Measurements from ENCODE around the gene ZIC2. TPM values are rescaled to one million over a fixed set of nuclear protein-coding genes. Genes with fewer than 3 reads are reported as not detected.
"Not testable (repeated sequence)": the region's sequence is repeated elsewhere in the genome, so short reads cannot be mapped to it uniquely, and the experiment has no call there.

ZIC2 gene
- total RNA-seq, 3 donors from 2014 or later (not counting 1 experiment from before 2014, with no cell fraction given), result not detected

DNA sequence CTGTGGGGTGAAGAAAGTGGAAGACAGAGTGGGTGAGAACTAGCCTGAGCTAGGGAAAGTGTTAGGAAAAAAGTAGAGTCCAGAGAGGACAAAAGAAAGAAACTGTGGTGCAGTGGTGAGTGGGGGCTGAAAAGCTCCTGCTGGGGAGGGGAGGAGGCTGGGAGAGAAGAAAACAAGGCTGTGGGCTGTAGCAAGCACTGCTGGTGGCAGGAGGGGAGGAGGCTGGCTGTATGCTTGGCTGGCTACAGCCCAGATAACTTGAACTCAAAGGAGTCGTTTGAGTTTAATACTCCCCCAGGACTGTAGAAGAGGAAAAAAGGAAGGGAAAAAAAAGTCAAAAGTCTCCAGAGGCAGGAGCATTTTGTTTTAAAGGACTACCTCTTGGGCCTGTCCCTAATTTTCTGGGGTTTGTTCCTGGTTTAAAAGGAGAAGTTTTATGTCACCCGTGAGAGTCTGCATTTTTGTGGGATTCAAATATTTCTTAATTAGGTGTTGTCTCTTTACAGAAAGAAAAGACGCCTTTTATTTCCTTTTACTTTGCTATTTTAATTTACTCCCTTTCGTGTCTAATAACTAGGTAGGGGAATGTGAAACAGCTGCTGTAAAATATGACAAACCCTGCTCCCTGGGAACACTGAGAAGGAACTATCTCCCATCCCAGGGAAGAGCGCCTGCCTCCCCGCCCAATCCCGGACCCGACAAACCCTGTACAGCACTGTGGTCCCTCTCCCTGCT is 31.7 kb upstream of the ZIC2 start:
- DNase-seq (no peak), ATAC-seq (no peak)
- Mint-ChIP-seq H3K36me3 (no peaks in the 10 kb centered on the region), H3K27ac (no peak overlapping the region), H3K4me1 (no peaks in the 10 kb centered on the region), H3K9me3 (no peaks in the 10 kb centered on the region), H3K27me3 (ENCODE audit: low read depth in 2 of 2) (peaks cover 45 to 80% of the 10 kb centered on the region in 2 donors), H3K4me3 (no peak overlapping the region)
- intact Hi-C loops (cut with micrococcal nuclease), result no loop called here
- H3K27me3 ChIP-seq (ENCODE audit: control insufficient read depth, insufficient read depth, low read length), result peaks cover 15% of the 10 kb centered on the region
- TF ChIP-seq, protein P1, sequence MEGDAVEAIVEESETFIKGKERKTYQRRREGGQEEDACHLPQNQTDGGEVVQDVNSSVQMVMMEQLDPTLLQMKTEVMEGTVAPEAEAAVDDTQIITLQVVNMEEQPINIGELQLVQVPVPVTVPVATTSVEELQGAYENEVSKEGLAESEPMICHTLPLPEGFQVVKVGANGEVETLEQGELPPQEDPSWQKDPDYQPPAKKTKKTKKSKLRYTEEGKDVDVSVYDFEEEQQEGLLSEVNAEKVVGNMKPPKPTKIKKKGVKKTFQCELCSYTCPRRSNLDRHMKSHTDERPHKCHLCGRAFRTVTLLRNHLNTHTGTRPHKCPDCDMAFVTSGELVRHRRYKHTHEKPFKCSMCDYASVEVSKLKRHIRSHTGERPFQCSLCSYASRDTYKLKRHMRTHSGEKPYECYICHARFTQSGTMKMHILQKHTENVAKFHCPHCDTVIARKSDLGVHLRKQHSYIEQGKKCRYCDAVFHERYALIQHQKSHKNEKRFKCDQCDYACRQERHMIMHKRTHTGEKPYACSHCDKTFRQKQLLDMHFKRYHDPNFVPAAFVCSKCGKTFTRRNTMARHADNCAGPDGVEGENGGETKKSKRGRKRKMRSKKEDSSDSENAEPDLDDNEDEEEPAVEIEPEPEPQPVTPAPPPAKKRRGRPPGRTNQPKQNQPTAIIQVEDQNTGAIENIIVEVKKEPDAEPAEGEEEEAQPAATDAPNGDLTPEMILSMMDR (IDR thresholded peaks at IDR 0.05), result no peak
- no peaks in the 10 kb centered on the region for H3K36me3 ChIP-seq (ENCODE audit: control insufficient read depth, insufficient read depth, low read length)
- H3K4me3 ChIP-seq (ENCODE audit: low read length), result no peak overlapping the region
- no peak overlapping the region for H3K27ac ChIP-seq (ENCODE audit: low read length)
- 43% methylated on average over 2 of the region's 8 CpGs for WGBS (ENCODE audit: insufficient coverage)
- no peaks in the 10 kb centered on the region for H3K9me3 ChIP-seq (ENCODE audit: control insufficient read depth, insufficient read depth, low read length)
- no peaks in the 10 kb centered on the region for H3K4me1 ChIP-seq (ENCODE audit: control insufficient read depth, insufficient read depth, low read length)

DNA sequence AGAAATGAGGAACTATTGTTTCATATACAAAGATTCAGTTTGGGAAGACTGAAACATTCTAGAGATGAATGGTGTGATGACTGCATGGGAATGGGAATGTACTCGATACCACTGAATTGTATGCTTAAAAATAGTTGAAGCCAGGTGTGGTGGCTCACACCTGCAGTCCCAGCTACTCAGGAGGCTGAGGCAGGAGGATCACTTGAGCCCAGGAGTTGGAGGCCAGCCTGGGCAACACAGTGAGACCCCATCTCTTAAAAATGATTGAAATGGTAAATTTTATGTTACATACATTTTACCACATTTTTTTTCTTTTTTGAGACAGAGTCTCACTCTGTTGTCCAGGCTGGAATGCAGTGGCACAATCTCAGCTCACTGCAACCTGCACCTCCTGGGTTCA is 29.9 kb upstream of the ZIC2 start:
- H3K4me3 Mint-ChIP-seq; ATAC-seq; H3K36me3 Mint-ChIP-seq; H3K27ac ChIP-seq (ENCODE audit: low read length); H3K9me3 ChIP-seq (ENCODE audit: control insufficient read depth, insufficient read depth, low read length); H3K4me1 Mint-ChIP-seq; H3K27ac Mint-ChIP-seq; DNase-seq; intact Hi-C loops (cut with micrococcal nuclease); H3K9me3 Mint-ChIP-seq; H3K36me3 ChIP-seq (ENCODE audit: control insufficient read depth, insufficient read depth, low read length); H3K4me3 ChIP-seq (ENCODE audit: low read length): not testable (repeated sequence)
- peaks cover 52 to 80% of the 10 kb centered on the region in 2 donors for H3K27me3 Mint-ChIP-seq (ENCODE audit: low read depth in 2 of 2)
- peaks cover 27% of the 10 kb centered on the region for H3K27me3 ChIP-seq (ENCODE audit: control insufficient read depth, insufficient read depth, low read length)
- 100% methylated on average over 1 of the region's 1 CpG for WGBS (ENCODE audit: insufficient coverage)
- H3K4me1 ChIP-seq (ENCODE audit: control insufficient read depth, insufficient read depth, low read length), result peaks cover 12% of the 10 kb centered on the region

DNA sequence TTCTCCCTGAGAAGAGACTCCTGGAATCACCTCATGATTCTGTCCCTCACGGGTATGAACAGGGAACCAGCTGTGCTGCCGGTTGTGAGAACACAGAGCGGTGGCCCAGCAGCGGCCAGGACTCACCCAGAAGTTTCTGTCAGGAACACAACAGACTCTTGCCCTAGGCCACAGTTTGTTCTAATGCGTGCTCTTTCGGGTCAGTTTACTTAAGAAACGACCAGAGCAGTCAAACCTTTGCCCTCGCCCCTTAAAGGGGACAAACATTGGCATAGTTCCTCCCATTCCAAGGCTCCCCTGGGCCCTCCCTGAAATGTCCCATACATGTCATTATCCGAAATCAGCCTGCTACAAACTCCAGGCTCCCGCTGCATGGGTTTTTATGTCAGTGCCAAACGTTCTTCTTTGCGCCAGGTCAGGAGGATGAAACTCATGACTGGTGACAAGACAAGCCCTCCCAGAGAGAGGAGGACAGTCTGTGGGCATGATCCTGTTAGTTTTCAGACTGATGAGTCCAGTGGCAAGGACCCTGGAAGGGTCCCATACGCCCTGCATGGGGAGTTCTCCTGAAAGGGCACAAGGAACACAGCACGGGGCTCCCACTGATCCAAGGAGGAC is 28.3 kb upstream of the ZIC2 start:
- Mint-ChIP-seq H3K27ac (no peak overlapping the region), H3K4me1 (peaks cover 0 to 9% of the 10 kb centered on the region in 2 donors), H3K36me3 (no peaks in the 10 kb centered on the region), H3K27me3 (ENCODE audit: low read depth in 2 of 2) (peaks cover 52 to 68% of the 10 kb centered on the region in 2 donors), H3K4me3 (no peak overlapping the region), H3K9me3 (no peaks in the 10 kb centered on the region)
- no peaks in the 10 kb centered on the region for H3K36me3 ChIP-seq (ENCODE audit: control insufficient read depth, insufficient read depth, low read length)
- intact Hi-C loops (cut with micrococcal nuclease), result no loop called here
- no peak for ATAC-seq
- H3K4me3 ChIP-seq (ENCODE audit: low read length), result no peak overlapping the region
- H3K9me3 ChIP-seq (ENCODE audit: control insufficient read depth, insufficient read depth, low read length), result no peaks in the 10 kb centered on the region
- peaks cover 21% of the 10 kb centered on the region for H3K4me1 ChIP-seq (ENCODE audit: control insufficient read depth, insufficient read depth, low read length)
- WGBS (ENCODE audit: insufficient coverage), result 82% methylated on average over 14 of the region's 14 CpGs
- peaks cover 39% of the 10 kb centered on the region for H3K27me3 ChIP-seq (ENCODE audit: control insufficient read depth, insufficient read depth, low read length)
- H3K27ac ChIP-seq (ENCODE audit: low read length), result no peak overlapping the region
- TF ChIP-seq, protein P1 (IDR thresholded peaks at IDR 0.05), result no peak
- no peak for DNase-seq

DNA sequence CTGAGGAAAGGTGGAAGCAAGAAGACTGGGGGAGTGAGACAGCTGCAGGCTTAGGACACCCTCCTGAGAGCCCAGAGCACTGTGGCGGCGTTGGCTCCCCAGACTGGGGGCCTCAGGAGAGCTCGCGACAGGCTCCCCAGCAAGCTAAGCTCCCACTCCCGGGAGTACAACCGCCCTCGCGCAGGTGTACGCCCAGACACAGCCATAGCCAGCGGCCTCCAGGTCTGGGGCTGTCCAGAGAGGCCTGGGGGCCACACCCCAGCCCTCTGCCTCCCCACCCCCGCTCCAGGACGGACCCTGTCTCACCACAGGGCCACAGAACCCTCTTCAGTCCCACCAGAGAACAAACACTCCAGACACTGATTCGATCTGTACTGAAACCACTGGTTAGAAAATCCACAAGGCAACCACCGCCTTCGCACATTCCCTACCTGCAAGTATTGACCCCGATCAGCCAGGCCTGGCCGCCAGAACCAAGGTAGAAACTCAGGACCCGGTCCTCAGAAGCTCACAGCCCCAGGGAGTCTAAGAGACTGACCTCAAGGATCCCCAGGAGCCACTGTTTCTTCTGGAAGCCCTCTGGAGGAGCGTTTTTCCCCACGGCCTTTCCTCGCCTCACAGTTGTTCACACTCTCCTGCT is 26.4 kb upstream of the ZIC2 start:
- Histone ChIP-seq H3K27me3 (ENCODE audit: control insufficient read depth, insufficient read depth, low read length) (peaks cover 58% of the 10 kb centered on the region), H3K36me3 (ENCODE audit: control insufficient read depth, insufficient read depth, low read length) (no peaks in the 10 kb centered on the region), H3K9me3 (ENCODE audit: control insufficient read depth, insufficient read depth, low read length) (no peaks in the 10 kb centered on the region), H3K4me1 (ENCODE audit: control insufficient read depth, insufficient read depth, low read length) (peaks cover 31% of the 10 kb centered on the region), H3K4me3 (ENCODE audit: low read length) (no peak overlapping the region), H3K27ac (ENCODE audit: low read length) (no peak overlapping the region)
- intact Hi-C loops (cut with micrococcal nuclease), result no loop called here
- DNase-seq (no peak), ATAC-seq (no peak)
- Mint-ChIP-seq H3K4me1 (peaks cover 10 to 21% of the 10 kb centered on the region in 2 donors), H3K9me3 (no peaks in the 10 kb centered on the region), H3K27me3 (ENCODE audit: low read depth in 2 of 2) (peaks cover 53 to 70% of the 10 kb centered on the region in 2 donors), H3K36me3 (no peaks in the 10 kb centered on the region), H3K4me3 (no peak overlapping the region), H3K27ac (no peak overlapping the region)
- TF ChIP-seq, protein P1 (IDR thresholded peaks at IDR 0.05), result no peak
- WGBS (ENCODE audit: insufficient coverage), result 46% methylated on average over 21 of the region's 21 CpGs

Measured in natural killer cell (primary cell).